ENCODE data around the gene CCNF. TPM values are rescaled to one million over a fixed set of nuclear protein-coding genes. Genes with fewer than 3 reads are reported as not detected.

The CCNF gene
- total and polyA plus RNA-seq, 9 of the 15 experiments (the other 6 are each of a cell fraction or from before 2014, with no cell fraction given) = 4.1 to 70.1 (median 29.5) TPM

DNA sequence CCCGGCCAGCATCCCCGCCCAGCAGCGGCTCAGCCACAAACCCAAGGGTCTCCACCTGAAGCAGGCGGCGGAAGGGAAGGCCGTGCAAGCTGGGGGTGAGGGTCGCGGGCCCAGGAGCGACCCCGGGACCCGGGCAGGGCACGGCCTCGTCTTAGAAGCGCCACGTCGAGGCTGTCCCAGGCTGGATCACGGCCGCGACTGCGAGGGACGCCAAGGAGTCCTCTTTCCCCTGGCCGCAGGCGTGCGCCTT is 538 bp upstream of the CCNF start (continued):
- TF ChIP-seq, protein P1, sequence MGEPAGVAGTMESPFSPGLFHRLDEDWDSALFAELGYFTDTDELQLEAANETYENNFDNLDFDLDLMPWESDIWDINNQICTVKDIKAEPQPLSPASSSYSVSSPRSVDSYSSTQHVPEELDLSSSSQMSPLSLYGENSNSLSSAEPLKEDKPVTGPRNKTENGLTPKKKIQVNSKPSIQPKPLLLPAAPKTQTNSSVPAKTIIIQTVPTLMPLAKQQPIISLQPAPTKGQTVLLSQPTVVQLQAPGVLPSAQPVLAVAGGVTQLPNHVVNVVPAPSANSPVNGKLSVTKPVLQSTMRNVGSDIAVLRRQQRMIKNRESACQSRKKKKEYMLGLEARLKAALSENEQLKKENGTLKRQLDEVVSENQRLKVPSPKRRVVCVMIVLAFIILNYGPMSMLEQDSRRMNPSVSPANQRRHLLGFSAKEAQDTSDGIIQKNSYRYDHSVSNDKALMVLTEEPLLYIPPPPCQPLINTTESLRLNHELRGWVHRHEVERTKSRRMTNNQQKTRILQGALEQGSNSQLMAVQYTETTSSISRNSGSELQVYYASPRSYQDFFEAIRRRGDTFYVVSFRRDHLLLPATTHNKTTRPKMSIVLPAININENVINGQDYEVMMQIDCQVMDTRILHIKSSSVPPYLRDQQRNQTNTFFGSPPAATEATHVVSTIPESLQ (CRISPR knock-in tag; IDR thresholded peaks at IDR 0.05) = 0 out of 2 replicates have a peak, but pooled peaks have one; percentile 47
- TF ChIP-seq, protein P2, sequence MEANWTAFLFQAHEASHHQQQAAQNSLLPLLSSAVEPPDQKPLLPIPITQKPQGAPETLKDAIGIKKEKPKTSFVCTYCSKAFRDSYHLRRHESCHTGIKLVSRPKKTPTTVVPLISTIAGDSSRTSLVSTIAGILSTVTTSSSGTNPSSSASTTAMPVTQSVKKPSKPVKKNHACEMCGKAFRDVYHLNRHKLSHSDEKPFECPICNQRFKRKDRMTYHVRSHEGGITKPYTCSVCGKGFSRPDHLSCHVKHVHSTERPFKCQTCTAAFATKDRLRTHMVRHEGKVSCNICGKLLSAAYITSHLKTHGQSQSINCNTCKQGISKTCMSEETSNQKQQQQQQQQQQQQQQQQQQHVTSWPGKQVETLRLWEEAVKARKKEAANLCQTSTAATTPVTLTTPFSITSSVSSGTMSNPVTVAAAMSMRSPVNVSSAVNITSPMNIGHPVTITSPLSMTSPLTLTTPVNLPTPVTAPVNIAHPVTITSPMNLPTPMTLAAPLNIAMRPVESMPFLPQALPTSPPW (CRISPR knock-in tag; IDR thresholded peaks at IDR 0.05) = no peak
- TF ChIP-seq, protein P3, sequence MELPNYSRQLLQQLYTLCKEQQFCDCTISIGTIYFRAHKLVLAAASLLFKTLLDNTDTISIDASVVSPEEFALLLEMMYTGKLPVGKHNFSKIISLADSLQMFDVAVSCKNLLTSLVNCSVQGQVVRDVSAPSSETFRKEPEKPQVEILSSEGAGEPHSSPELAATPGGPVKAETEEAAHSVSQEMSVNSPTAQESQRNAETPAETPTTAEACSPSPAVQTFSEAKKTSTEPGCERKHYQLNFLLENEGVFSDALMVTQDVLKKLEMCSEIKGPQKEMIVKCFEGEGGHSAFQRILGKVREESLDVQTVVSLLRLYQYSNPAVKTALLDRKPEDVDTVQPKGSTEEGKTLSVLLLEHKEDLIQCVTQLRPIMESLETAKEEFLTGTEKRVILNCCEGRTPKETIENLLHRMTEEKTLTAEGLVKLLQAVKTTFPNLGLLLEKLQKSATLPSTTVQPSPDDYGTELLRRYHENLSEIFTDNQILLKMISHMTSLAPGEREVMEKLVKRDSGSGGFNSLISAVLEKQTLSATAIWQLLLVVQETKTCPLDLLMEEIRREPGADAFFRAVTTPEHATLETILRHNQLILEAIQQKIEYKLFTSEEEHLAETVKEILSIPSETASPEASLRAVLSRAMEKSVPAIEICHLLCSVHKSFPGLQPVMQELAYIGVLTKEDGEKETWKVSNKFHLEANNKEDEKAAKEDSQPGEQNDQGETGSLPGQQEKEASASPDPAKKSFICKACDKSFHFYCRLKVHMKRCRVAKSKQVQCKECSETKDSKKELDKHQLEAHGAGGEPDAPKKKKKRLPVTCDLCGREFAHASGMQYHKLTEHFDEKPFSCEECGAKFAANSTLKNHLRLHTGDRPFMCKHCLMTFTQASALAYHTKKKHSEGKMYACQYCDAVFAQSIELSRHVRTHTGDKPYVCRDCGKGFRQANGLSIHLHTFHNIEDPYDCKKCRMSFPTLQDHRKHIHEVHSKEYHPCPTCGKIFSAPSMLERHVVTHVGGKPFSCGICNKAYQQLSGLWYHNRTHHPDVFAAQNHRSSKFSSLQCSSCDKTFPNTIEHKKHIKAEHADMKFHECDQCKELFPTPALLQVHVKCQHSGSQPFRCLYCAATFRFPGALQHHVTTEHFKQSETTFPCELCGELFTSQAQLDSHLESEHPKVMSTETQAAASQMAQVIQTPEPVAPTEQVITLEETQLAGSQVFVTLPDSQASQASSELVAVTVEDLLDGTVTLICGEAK (IDR thresholded peaks at IDR 0.05) = peak; percentile 42; the same call in 1 of the 2 replicates
- TF ChIP-seq, protein P3 (CRISPR knock-in tag; IDR thresholded peaks at IDR 0.05) = no peak
- TF ChIP-seq KLF13 (tag; IDR thresholded peaks at IDR 0.05; ENCODE audit: borderline replicate concordance, low read depth) (0 out of 2 replicates have a peak, but pooled peaks have one; percentile 65), KLF1 (tag; IDR thresholded peaks at IDR 0.05) (0 out of 2 replicates have a peak, but pooled peaks have one; percentile 11), BRF1 (IDR thresholded peaks at IDR 0.05; ENCODE audit: borderline replicate concordance, extremely low read depth, insufficient read length) (no peak), ESRRB (CRISPR knock-in tag; IDR thresholded peaks at IDR 0.05; ENCODE audit: borderline replicate concordance) (no peak), ELF4 (CRISPR knock-in tag; IDR thresholded peaks at IDR 0.05) (no peak), ZNF143 (CRISPR knock-in tag; IDR thresholded peaks at IDR 0.05) (0 out of 2 replicates have a peak, but pooled peaks have one; percentile 61)
- TF ChIP-seq, protein P4, sequence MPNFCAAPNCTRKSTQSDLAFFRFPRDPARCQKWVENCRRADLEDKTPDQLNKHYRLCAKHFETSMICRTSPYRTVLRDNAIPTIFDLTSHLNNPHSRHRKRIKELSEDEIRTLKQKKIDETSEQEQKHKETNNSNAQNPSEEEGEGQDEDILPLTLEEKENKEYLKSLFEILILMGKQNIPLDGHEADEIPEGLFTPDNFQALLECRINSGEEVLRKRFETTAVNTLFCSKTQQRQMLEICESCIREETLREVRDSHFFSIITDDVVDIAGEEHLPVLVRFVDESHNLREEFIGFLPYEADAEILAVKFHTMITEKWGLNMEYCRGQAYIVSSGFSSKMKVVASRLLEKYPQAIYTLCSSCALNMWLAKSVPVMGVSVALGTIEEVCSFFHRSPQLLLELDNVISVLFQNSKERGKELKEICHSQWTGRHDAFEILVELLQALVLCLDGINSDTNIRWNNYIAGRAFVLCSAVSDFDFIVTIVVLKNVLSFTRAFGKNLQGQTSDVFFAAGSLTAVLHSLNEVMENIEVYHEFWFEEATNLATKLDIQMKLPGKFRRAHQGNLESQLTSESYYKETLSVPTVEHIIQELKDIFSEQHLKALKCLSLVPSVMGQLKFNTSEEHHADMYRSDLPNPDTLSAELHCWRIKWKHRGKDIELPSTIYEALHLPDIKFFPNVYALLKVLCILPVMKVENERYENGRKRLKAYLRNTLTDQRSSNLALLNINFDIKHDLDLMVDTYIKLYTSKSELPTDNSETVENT (CRISPR knock-in tag; IDR thresholded peaks at IDR 0.05) = peak; percentile 74; the same call in 1 of the 2 replicates

All from K562 (cell line).